Activated T-helper 1 cell treated with anti-CD3 and anti-CD28 coated beads, Interleukin-12 subunit alpha, Interleukin-12 subunit beta, Interleukin-2, Interleukin-4 antibody, amounts not matched to agents 30 ng/mL and 10 ng/mL and 1 ng/mL, durations not matched to agents 14 hours and 24 hours and 36 hours (primary cell): Measurements from ENCODE around the gene MVB12A. TPM values are rescaled to one million over a fixed set of nuclear protein-coding genes. Genes with fewer than 3 reads are reported as not detected.
A peak's percentile ranks its signal among the peaks of the same experiment; 100 is the strongest.

Source experiments
- DNase-seq: peaks from one replicate; pipeline ENCODE4 v3.0.0; 2021; ENCODE audit warnings: low spot score
- H3K27ac Mint-ChIP-seq: one replicate; pipeline ENCODE4 v1.8.0; 2021; ENCODE audit warnings: mild to moderate bottlenecking, mixed read lengths
- H3K27me3 Mint-ChIP-seq: one replicate; pipeline ENCODE4 v1.8.0; 2022; ENCODE audit warnings: mild to moderate bottlenecking, moderate library complexity, mixed read lengths; ENCODE audit not compliant: insufficient read depth
- H3K36me3 Mint-ChIP-seq: one replicate; pipeline ENCODE4 v1.8.0; 2021; ENCODE audit warnings: low read depth, mixed read lengths
- H3K4me1 Mint-ChIP-seq: one replicate; pipeline ENCODE4 v1.8.0; 2021; ENCODE audit warnings: low read depth, mixed read lengths
- H3K4me3 Mint-ChIP-seq: one replicate; pipeline ENCODE4 v1.8.0; 2021; ENCODE audit warnings: mild to moderate bottlenecking, moderate library complexity, mixed read lengths
- H3K9me3 Mint-ChIP-seq: one replicate; pipeline ENCODE4 v1.8.0; 2021; ENCODE audit warnings: mixed read lengths
- intact Hi-C: fragments of 100-400 bp; cut with micrococcal nuclease; formaldehyde crosslinking; loops from one replicate; pipeline ENCODE4 v1.15.1; 2024
- total RNA-seq: library from RNA; stranded (reverse); gene quantifications from 2 replicates; pipeline ENCODE4 v1.2.3, GENCODE V29; 2022

MVB12A gene
- total RNA-seq: 40.8 and 42.7 TPM in 2 replicates

DNA sequence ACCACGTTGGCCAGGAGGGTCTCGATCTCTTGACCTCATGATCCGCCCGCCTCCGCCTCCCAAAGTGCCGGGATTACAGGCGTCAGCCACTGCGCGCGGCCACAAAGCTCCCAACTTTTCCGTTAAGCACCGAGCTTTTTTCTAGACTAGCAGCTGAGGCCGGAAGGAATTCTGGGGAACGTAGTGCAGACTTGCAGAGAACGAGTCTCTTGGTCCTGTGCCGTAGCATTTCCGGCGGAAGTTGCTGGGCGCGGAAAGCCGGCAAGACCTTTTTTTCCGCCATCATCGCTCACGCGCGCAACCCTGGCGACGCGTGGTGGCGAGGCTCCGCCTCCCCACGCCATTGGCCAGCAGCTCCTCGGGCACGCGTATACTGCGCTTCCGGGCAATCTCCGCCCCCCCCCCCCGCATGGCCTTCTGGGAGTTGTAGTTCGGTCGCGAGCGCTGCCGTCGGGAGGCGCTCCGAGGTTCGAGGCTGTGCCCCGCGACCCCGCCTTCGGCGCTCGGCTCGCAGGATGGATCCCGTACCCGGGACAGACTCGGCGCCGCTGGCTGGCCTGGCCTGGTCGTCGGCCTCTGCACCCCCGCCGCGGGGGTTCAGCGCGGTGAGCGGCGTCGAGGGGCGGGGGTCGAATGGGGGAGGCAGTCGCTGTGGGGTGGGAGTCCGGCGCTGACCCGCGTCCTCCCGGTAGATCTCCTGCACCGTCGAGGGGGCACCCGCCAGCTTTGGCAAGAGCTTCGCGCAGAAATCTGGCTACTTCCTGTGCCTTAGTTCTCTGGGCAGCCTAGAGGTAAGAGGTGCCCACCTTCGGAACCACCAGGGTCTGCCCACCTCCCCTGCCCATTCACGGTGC lies at the start of gene MVB12A:
Gene MVB12A (plus strand): TSS at position 427 of the 854 bp plus-strand sequence. CDS start 89 bp downstream, at position 516.
- peak within 1 kb of the TSS; percentile 94 for H3K4me3 Mint-ChIP-seq
- intact Hi-C loops: loop anchor here (1.0 kb wide), 8 partner anchors 15 to 153 kb away; partner anchors contain the start of genes BABAM1, BST2, DDA1 and GTPBP3
- peak within 1 kb of the TSS; percentile 94 for H3K27ac Mint-ChIP-seq

DNA sequence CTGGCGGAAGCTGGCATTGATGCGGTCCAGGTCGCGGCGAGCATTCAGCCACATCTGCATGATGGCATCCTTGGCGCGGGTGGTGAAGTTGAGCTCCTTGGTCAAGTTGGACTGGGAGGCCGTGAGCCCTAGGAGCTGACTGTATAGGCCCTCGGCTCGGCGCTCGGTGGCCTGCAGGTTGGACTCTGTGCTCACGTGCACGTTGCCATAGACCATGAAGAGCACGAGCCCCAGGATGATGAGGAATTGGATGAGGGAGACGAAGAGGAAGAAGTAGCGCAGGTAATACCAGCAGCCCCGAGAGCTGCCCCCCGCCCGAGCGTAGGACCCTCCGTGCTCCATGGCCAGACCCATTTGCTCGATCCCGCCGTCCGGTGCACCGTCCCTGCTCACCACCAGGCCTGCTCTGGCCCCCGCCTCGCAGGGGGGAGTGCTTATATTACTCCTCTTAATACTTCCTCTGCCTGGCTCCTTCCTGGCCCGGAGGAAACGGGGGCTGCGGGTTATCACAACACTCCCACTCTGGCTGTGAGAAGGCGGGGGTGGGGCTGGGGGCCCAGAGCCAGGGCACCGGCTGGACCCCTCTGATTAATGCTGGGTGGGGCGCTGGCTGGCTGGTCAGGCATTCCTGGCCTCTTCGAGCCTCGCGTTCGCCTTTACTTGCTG lies 42.8 kb upstream of the MVB12A start, which contains the start of gene PLVAP:
Gene PLVAP (minus strand): TSS at position 408 of the 666 bp plus-strand sequence. CDS start 54 bp downstream, at position 354.
- DNase-seq: no peak
- Mint-ChIP-seq H3K36me3 (no peaks in the 10 kb centered on the region), H3K4me1 (no peaks in the 10 kb centered on the region), H3K27ac (no peak within 1 kb of the TSS), H3K9me3 (peaks cover 3% of the 10 kb centered on the region), H3K4me3 (no peak within 1 kb of the TSS), H3K27me3 (no peaks in the 10 kb centered on the region)
- intact Hi-C loops: no loop called here

More for the DNA sequence above, at the start of gene MVB12A:
- H3K36me3 Mint-ChIP-seq: peaks cover 17% of the 10 kb centered on the region
- no peaks in the 10 kb centered on the region for H3K27me3 Mint-ChIP-seq
- DNase-seq: peak; percentile 95
- peaks cover 17% of the 10 kb centered on the region for H3K4me1 Mint-ChIP-seq
- no peaks in the 10 kb centered on the region for H3K9me3 Mint-ChIP-seq

DNA sequence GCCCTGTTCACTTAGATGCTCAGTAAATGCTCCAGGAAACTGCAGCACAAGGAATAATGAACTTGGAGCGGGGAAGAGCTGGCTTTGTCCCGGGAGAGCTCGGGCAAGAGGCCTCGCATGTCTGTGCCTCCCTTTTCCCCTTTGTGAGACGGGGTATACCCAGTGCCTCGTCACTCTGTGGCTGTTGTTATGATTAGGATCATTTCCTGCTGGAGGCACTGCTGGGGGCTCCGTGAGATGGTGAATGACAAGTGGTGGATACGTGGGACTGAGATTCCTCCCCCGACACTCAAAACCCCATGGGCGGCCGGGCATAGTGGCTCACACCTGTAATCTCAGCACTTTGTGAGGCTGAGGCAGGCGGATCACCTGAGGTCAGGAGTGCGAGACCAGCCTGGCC lies 41.6 kb upstream of the MVB12A start:
- no peak overlapping the region for H3K27ac Mint-ChIP-seq
- no peaks in the 10 kb centered on the region for H3K27me3 Mint-ChIP-seq
- H3K4me1 Mint-ChIP-seq: peaks cover 5% of the 10 kb centered on the region
- H3K36me3 Mint-ChIP-seq: no peaks in the 10 kb centered on the region
- no peak for DNase-seq
- peaks cover 3% of the 10 kb centered on the region for H3K9me3 Mint-ChIP-seq
- H3K4me3 Mint-ChIP-seq: no peak overlapping the region
- intact Hi-C loops: no loop called here

DNA sequence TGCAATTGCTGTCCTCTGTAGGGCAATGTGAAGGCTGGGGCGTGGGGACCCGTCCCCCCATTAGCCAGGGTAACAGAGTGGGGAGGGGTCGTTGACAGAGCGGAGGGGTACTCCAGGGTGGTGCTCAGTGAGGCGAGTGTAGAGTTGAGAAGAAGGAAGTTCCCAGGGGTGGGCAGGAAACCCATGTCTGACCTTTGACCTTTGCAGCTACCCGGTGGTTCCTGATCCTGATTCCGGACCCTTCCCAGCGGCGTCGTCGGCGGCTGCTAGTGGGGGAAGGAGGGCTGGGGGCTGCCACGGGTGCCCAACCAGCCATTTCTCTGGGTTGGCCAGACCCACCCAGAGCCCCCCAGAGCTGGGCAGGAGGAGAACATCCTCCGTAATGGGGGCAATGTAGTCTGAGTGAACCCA lies 40.6 kb upstream of the MVB12A start:
- DNase-seq: no peak
- H3K27me3 Mint-ChIP-seq: no peaks in the 10 kb centered on the region
- no peak overlapping the region for H3K4me3 Mint-ChIP-seq
- H3K27ac Mint-ChIP-seq: no peak overlapping the region
- intact Hi-C loops: no loop called here
- H3K9me3 Mint-ChIP-seq: peaks cover 3% of the 10 kb centered on the region
- peaks cover 5% of the 10 kb centered on the region for H3K4me1 Mint-ChIP-seq
- no peaks in the 10 kb centered on the region for H3K36me3 Mint-ChIP-seq

DNA sequence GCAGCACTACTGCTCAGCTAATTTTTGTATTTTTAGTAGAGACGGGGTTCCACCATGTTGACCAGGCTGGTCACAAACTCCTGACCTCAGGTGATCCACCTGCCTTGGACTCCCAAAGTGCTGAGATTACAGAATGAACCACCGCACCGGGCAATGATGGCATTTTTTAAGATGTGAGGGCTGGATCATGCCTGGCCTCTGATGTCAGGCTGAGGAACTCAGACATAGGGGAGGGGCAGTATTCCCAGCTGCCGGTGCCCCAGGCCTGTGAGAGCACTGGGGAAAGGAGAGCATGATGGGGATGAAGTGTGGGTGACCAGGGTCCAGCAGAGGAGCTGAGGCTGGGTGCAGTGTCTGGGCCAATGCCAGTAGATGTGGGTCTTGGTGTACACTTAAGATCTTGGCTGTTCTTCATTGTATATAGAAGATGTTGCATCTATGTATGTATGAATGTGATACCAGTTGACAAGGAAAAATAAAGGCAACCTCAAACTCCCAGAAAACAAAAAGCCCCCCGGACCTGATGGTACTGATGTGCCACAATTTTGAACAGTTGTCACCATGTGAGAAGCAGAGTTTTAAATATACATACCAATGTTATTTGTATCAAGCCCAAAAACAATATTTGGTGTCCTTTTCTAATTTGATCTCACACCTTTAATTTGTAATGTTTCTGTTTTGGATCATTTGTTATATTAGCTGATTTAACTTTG lies 39.3 kb upstream of the MVB12A start:
- Mint-ChIP-seq H3K27ac (no peak overlapping the region), H3K4me3 (no peak overlapping the region), H3K27me3 (no peaks in the 10 kb centered on the region), H3K4me1 (peaks cover 5% of the 10 kb centered on the region), H3K9me3 (peaks cover 3% of the 10 kb centered on the region), H3K36me3 (no peaks in the 10 kb centered on the region)
- intact Hi-C loops: loop anchor here (10.0 kb wide), 1 partner anchor 316 kb away; no protein-coding TSS in a partner anchor
- DNase-seq: no peak

DNA sequence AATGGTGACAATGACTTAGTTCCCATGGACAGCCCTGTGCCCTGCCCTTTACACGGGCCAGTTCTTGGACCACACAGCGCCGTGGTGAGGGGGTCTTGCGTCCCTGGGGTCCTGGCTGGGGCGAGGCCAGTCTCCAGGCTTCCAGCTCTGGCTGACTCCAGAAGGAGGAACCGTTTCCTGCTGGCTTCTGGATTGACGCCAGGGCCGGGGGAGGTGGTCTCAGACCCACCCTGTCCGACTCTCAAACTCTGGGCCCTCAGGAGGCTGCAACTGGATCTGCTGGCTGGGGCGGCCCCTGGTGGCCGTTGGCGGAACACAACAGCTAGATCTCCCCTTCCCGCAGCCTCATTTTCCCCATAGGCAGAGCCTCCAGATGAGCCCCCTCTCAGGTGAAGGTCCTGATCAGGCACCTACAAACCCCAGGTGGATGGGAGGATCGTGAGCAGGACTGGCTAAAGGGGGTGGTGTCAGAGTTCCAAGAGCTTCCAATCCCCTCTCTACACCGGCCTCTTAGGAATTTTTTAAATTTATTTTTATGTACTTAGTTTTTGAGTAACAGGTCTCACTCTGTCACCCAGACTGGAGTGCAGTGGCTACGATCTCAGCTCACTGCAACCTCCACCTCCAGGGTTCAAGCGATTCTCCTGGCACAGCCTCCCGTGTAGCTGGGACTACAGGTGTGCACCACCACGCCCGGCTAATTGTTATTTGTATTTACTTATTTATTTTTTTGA lies 33.8 kb upstream of the MVB12A start:
- H3K27ac Mint-ChIP-seq: no peak overlapping the region
- intact Hi-C loops: loop anchor here (1.0 to 10.0 kb wide), 3 partner anchors 40 to 321 kb away; no protein-coding TSS in a partner anchor
- H3K4me3 Mint-ChIP-seq: no peak overlapping the region
- H3K9me3 Mint-ChIP-seq: peaks cover 4% of the 10 kb centered on the region
- peak; percentile 46 for DNase-seq
- peaks cover 21% of the 10 kb centered on the region for H3K27me3 Mint-ChIP-seq
- peaks cover 10% of the 10 kb centered on the region for H3K4me1 Mint-ChIP-seq
- H3K36me3 Mint-ChIP-seq: no peaks in the 10 kb centered on the region

DNA sequence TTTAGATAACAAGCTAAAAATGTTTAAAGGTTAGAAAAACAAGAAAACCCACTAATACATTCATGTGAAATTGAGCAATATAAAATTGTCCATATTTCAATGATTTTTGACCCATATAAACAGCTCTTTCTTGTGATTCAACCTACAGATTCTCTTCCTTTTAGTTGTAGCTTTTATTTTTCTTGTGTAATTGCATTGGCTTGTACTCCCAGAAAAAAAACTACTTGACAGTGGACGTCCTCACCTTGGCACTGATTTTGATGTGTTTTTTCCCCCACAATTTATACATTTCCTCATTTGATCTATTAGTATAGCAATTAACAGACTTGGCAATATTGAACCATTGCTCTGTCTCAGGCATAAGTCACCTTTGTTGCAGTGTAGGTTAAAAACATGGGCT lies 30.6 kb upstream of the MVB12A start:
- Mint-ChIP-seq H3K4me3 (no peak overlapping the region), H3K27ac (no peak overlapping the region), H3K36me3 (no peaks in the 10 kb centered on the region), H3K27me3 (peaks cover 21% of the 10 kb centered on the region), H3K4me1 (peaks cover 11% of the 10 kb centered on the region), H3K9me3 (peaks cover 4% of the 10 kb centered on the region)
- intact Hi-C loops: loop anchor here (10.0 kb wide), 1 partner anchor 324 kb away; no protein-coding TSS in a partner anchor
- no peak for DNase-seq

DNA sequence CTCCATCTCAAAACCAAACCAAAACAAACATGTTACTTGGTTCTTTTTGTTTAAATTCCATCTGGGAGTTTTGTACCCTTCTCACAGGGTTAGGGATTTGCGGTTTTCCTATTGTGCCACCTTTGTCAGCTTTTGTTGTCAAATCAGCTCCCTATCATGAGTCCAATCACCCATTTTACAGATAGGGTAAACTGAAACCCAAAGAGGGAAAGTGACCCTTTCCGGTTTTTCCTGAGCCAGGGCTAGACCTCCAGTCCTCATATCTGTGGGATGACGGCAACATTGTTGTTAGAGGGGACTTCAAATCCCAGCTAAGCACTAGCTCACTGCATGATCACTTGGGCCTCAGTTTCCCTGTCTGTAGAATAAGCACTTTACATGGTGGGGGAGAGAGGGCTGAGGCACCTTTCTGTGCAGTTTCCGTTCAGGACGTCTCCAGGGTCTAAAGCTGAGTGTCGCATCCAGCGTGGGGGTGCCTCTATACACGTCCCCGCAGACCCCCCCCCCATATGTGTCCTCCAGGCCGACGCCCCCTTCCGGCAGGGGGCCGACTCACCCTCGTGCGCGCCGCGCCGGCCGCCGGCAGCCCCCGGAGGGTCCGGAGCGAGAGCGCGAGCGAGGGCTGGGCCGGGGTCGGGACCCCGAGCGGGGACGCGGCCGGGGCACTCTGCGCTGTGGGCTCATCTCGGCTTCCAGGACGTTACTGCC lies 29.7 kb upstream of the MVB12A start:
- Mint-ChIP-seq H3K4me1 (peaks cover 16% of the 10 kb centered on the region), H3K36me3 (no peaks in the 10 kb centered on the region), H3K4me3 (peak overlapping the region; percentile 90), H3K9me3 (peaks cover 4% of the 10 kb centered on the region), H3K27me3 (peaks cover 21% of the 10 kb centered on the region), H3K27ac (no peak overlapping the region)
- DNase-seq: no peak
- intact Hi-C loops: loop anchor here (10.0 kb wide), 1 partner anchor 325 kb away; no protein-coding TSS in a partner anchor

DNA sequence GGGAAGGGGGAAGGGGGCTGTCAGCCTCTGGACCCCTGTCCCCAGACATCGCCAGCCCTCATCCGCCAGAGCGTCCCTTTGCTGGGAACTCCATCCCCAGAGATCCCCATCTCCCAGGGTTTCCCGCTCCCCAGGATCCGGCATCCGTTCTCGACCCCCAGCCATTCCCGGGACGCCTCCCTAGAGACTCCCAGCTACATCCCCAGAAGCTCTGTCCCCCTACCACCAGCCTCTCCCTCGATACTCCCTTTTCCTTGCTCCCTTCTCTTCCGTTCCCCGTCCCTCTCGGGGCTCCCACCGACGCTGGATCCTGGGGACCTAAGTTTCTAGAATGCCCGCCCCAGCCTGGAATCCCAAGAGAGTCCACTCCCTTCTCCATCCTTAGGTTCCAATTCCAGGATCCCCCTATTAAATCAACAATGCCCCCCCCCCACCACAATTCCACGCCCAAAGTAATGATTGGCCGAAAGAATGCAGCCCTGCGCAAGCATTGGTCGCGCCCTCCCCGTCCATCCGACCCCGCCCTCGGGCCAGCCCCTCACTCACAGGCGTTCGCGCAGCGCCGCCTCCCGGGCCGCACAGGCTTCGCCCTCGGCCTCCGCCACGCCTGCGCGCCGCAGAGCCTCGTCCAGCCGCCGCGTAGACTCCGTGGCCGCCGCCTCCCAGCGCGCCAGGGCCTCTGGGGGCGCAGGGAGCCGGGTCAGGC lies 29.0 kb upstream of the MVB12A start:
- H3K27ac Mint-ChIP-seq: peak overlapping the region; percentile 29

DNA sequence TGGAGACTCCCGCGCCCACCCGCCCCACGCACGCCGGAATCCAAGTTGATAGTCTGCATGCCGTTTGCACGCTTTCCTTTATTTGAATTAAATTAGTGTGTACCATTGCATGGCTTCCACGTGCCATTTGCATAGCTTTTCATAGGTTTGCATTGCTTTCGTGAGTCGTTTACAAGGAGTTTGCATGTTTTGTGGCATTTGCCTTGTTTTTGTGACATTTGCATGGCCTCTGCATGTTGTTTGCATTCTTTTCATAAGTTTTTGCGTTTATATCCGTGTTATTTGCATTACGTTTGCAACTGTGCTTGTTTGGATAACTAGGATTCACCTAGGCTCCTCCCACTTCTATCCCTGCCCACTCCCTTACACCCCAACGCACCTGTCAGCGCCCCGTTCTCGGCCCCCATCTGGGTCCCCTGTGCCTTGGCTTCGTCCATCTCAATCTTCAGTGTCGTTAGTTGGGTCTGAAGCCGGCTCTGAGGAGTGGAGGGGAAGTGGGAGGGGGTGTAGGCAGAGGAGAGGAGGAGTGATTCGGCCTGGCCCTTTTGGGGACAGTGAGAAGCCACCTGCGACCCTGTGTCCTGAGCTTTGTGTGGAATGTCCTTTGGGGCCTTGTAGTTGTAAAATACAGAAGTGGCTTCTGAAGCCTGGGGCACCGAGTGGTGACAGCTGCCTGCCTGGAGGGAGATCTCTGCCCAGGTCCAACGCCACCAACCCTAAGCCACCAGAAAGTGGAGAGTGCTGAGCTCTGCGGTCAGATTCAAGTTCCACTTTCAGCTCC lies 28.3 kb upstream of the MVB12A start:
- Mint-ChIP-seq H3K36me3 (no peaks in the 10 kb centered on the region), H3K4me3 (peak overlapping the region; percentile 78), H3K27ac (no peak overlapping the region), H3K9me3 (peaks cover 4% of the 10 kb centered on the region), H3K27me3 (peaks cover 18% of the 10 kb centered on the region), H3K4me1 (peaks cover 20% of the 10 kb centered on the region)
- intact Hi-C loops: loop anchor here (1.0 kb wide), 5 partner anchors 12 to 124 kb away; partner anchors contain the start of genes BABAM1 and MVB12A
- DNase-seq: no peak

More for the DNA sequence above, 29.0 kb upstream of the MVB12A start:
- intact Hi-C loops: loop anchor here (1.0 kb wide), 5 partner anchors 12 to 124 kb away; partner anchors contain the start of genes BABAM1 and MVB12A
- Mint-ChIP-seq H3K36me3 (no peaks in the 10 kb centered on the region), H3K9me3 (peaks cover 4% of the 10 kb centered on the region), H3K4me3 (peak overlapping the region; percentile 90), H3K27me3 (peaks cover 21% of the 10 kb centered on the region), H3K4me1 (peaks cover 20% of the 10 kb centered on the region)
- DNase-seq: peak; percentile 88
